Raji (cell line): Measurements from ENCODE around the gene LRFN2.

ENCODE experiments used
- POLR2A ChIP-seq: IDR thresholded peaks from 2 replicates; pipeline ENCODE4 v1.6.1; 2011; ENCODE audit warnings: low read depth, low read length, control low read depth; ENCODE audit not compliant: insufficient read depth

The LRFN2 gene

DNA sequence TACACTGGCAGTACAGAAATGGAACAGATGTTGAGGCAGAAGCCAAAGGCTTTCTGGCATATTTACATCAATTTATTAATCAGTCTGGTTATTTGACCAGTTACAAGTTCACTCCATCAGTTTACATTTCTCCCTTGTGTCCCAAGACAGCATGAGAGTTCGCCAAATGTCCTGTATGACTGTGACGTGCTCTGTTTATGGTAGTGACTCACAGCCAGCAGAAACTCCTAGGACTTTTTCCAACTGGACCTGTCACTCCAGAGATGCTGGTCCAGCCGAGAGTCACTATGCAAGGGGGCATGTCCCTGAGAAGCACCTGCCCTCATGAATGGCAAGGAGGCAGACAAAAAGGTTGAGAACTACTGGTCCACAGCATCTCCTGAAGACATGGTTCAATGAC is 160.0 kb downstream of the LRFN2 start:
- TF ChIP-seq POLR2A, result no peak

DNA sequence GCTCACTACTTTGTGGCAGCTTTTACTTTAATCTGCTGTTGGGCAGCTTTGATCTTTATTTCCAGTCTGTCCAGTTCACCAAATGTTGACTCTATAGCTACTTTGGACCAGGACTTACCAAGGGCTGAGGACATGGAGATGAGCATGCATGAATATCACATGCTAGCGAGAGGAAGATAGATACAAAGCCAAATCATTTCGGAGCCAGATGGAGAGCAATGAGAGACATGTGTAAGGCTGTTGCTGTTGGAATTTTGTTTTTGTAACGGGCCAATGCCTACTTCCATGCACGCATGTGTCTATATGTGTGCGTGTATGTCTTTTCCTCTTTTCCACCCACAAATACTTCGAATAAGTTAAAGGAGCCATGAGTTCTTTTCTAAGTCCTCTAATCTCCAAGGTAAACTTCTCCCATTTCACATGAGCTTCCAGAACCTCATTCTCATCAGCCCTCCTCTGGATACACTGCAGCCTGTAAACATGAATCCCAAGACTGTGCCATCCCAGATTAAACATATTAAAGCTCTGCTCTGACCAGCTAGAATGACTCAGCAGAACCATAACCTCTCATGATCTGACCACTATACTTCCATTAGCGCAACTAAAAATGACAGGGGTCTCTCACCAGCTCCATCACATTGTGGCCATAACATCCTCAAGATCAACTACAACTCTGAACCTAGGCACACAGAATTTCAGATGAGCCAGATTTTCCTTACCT is 160.7 kb downstream of the LRFN2 start:
- TF ChIP-seq POLR2A, result no peak

DNA sequence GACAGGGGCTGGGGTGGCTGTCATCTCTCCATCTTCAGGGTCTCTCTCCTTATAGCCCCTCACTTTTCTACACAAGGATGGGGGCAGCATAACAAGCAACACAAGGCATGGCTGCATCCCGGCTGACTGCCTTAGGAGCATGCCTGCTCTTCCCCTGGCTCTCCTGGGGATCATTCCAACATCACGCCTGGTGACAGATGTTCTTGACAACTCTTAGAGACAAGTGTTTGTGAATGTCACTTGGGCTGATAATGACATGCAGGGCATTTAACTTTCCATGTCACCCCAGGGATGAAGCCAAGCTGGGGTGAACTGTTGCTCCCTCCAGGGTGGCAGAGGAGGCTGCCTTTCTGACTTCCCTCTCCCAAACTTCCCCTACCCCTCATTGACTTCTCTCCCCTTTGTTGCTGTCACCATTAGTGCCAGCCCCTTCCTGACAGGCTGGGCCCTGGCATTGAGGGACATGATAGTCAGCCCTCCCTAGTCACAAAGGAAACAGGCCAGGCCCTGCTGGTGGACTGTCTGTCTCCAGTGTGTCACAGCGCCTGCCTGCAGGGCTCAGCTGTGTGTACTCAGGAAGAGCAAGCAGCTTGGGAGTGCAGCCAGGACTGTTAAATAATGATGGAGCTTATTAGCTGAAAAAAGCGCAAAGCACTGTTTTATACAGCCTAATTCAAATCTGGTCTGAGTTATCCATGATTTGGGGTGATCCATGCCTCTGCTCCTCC is 161.8 kb downstream of the LRFN2 start:
- TF ChIP-seq POLR2A, result no peak

DNA sequence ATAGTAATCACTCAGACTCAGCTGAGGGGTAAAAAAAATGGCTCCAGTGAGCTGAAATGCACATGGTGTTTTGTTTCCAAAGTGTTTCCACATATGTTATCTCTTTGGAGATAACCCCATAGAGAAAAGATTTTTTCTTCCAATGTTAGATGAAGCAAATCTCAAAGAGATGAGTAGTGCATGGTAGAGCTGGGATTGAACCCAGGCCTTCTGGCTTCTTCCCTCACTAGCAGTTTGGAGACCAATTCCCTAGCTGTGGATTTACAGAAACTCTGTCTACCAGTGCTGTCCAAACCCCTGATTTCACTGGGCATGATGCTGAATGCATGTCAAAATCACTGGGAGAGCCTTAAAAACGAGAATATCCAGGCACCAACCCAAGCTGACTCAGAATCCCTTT is 165.1 kb downstream of the LRFN2 start:
- TF ChIP-seq POLR2A, result no peak

DNA sequence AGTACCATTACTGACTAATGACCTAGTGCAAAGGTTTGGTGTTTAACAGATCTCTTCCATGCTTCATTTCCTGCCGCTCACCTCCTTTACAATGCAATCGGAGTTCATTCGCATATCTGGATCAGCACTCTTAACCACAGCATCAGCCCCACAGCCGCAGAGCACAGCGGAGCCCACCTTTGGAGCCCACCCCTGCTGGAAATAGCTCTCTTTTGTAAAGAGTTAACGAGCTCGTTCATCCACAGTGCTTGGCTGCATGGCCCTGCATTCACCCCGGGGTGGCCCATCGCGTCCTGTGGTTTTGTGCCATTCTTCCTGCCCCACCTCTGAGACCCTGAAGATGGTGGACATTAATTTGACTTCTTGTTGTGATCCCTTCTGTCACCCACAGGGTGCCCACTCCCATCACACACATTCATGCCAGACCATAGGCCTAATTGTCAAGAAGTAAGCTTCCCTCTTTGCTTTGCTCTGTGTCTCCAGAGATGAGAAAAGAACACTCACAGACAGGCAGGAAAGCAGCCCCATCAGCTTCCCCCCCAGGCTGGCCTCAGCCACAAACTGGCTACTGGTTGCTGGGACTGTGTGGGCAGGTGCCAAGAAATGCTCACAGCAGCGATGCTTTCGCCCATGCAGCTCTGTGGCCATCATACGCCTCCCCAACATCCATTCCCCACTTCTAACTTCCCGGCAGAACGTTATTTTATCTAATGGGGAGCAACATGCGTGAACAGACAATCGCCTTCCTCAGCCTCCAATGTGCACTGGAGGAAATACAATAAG is 167.0 kb downstream of the LRFN2 start:
- no peak for TF ChIP-seq POLR2A

DNA sequence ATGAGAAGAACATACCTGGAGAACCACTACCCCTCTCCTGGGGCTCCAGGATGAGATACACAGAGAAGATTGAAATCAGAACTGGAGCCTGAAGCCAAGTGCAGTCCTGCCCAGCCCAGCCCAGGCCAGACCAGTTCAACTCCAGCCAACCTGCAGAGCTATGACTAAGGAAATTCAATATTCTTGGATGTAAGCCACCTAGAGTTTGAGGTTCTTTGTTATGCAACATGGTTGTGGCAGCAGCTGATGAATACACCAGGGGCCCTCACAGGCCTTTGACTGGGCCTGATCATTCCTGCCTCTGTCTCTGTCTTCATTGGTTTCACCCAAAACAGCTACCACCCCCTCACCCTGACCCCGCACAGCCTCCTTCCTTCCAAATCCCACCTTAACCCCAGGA is 167.8 kb downstream of the LRFN2 start:
- no peak for TF ChIP-seq POLR2A

DNA sequence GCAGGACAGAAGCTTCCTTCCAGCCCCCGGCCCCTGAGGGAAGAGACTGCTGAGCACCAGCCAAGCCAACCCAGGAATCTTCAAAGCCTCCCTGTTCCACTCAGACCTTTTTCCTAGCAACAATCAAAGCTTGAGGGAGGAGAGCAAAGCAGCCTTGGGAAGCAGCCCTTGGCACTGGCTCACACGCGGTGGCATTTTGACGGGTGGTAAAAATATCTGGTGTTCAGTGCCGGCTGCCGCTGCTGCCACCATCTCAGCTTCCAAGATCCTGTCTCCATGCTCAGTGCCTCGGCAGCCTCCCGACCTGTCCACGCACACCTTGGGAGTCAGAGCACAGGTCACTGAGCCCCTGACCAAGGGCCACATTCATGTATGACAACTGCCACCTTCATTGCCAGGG is 170.1 kb downstream of the LRFN2 start:
- no peak for TF ChIP-seq POLR2A

DNA sequence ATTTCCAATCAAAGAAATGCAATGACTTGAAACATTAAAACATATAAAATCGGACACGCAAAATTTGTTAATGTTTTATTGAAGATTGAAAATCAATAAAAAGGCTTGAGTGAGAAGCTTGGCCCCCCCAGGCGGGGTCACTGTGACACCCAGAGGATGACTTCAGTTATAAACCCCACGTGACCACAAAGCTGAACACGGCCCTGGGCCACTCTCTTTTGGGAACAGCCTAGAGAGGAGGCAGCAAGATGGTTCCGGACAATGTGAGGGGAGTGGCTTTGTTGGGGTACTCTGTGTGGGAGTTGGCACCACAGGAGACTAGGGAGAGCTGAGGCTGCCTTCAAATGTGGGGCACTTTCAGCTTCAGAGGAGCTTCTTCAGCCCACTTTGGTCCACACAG is 172.5 kb downstream of the LRFN2 start:
- TF ChIP-seq POLR2A, result no peak

DNA sequence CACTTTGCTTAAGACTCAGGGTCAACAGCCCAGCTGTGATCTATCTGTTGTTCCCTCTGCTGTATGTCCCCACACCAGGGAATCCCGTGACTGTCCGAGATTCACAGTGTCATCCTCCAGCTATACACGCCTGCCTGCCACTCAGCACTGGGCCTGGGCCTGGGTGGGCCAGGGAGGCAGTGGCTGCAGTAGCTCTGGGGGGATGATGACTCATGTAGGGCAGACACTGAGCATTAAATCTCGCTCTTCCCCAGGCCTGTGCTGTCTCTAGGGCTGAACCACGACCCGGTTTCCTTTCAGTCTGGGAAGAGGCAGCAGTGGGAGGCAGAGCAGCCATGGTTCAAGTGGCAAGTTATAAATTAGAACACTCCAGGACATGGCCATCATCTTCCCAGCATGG is 173.9 kb downstream of the LRFN2 start:
- no peak for TF ChIP-seq POLR2A

DNA sequence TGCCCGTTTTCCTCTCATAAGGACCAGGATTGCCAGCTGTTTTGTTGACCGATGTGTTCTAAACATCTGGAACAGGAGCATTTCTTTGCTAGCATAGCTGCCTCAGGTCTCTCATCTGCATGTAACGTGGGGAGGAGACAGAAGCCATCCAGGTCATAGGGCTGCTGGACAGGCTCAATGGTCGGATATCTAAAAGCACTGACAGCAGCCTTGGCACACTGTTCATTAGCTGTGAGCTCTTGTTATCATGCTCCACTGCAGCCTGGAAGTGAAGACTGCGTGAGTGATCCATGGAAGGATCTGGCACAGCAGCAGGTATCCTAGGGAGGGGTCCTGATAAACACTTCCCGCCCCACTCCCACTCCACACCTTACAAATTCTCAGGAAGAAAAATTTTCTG is 175.3 kb downstream of the LRFN2 start:
- no peak for TF ChIP-seq POLR2A

DNA sequence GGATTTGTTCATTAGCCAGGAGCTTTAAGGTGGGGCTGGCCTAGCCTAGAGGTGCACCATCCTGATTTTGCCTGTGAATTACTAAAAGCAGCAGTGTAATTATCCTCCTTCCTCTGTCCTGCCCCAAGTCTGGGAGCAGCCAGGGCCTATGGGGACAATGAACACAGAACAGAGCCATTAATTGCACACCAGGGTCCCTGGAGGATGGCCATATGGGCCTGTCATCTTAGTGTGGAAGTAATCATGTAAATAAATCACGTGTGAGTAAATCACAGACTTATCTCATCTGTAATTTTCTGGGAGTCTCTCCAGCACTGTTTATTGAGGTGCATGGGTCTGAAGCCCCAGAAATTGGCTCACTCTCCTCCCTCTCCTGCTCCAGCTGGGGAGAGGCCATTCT is 176.3 kb downstream of the LRFN2 start:
- no peak for TF ChIP-seq POLR2A

DNA sequence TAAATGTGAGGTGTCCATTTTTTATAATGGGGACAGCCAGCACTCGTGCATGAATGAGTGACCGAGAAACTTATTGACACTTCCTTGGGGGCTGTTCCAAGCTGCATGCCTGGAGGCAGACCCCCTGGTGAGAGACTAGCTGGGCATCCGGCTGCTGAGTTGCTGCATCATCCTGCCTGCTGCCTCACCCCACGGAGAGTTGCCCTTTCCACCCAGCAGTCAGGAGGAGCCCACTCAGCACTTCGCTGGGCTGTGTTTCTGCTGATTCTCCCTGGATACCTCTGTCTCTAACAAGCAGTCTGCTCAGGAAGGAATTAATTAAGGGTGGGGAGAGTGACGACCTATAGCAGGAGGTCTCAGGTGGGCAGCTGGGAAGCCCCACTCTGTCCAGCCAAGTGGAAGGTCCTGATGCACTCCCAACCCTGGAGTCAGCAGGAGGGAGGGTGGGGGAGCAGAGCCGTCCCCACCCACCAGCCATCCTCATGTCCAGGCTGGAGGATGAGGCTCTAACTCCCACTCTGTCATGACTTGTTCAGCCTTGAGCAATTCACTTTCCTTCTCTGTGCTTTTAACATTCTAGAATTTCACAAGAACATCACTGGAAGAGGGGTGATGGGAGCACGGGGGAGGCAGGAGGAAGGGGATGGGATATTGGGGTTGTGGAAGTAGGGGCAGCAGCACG is 177.3 kb downstream of the LRFN2 start:
- TF ChIP-seq POLR2A, result no peak

DNA sequence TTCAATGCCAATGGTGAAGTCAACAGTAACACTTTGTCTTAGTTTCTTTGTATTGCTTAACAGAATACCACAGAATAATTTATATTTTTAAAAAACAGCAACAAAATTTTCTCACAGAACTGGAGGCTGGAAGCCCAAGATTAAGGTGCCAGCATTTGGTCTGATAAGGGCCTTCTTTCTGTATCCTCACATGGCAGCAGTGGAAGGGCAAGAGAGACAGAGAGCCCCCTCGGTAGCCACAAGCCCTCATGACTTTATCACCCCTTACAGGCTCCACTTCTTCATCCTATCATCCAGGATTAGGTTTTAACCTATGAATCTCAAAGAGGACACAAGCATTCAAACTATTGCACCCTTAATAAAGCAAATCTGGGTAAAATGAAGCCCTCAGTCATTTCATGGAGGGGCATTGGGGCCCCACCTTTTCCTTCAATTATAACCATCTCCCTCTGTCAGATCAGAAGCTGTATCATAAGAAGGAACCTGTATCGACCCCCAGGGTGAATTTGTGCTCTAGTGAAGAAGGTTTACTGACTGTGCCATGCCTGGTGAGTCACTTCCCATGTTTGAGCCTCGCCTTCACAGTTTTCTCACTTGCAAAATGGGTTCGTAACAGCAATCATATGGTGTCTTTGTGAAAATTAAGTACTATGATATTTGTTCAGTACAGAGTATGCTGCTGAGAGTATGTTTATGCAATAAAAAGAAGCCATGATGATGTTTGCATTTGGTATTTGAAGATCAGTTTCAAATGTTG is 178.2 kb downstream of the LRFN2 start:
- TF ChIP-seq POLR2A, result no peak

DNA sequence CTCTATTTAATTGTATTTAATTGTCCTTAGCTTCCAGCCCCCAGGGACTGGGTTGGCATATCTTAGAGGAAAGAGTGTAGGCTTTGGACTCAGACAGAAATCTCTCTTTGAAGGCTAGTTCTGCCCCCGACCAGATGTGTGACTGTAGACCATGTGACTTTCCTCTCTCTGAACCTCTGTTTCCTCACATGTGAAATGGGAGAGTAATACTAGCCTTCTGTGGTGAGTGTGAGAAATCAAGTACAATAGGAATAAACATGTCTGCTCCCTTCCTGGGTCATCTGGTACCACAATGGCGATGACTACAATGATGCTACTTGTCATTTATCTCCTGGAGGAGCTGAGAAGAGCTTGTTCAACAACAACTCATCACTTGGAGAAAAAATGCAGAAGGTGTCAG is 179.9 kb downstream of the LRFN2 start:
- no peak for TF ChIP-seq POLR2A

DNA sequence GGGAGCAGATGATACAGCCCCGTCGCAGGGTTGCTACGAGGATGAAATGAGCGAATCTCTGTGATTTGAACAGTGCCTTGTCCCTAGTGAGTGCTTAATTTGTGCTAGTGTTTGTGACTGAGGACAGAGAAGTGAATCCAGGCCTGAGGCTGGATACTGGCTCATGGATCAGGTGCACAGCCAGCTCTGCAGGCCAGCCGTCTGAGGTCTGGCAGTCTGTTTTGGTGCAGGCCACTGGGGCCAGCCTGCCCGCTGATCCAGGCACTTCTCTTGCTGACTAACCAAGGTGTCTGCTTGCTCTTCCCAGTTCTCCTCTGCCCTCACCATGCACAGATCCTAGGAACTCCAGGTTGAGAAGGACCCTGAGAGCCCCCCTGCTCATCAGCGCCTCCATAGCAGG is 181.0 kb downstream of the LRFN2 start:
- no peak for TF ChIP-seq POLR2A
